ENCODE results near the gene KLF8. TPM values are rescaled to one million over a fixed set of nuclear protein-coding genes. Genes with fewer than 3 reads are reported as not detected.
A peak's percentile ranks its signal among the peaks of the same experiment; 100 is the strongest.

The KLF8 gene
- total and polyA plus RNA-seq, 2 of the 13 experiments (the other 11 are each of a cell fraction or from before 2014, with no cell fraction given): 0.03 TPM; not detected in 1

- ATAC-seq (peak; percentile 33; the same call in 1 of the 3 replicates), FAIRE-seq (peak; percentile 76), DNase-seq (ENCODE audit: low spot score) (peak; percentile 8)
- Histone ChIP-seq H3K36me3 (replicated peaks in 1 of 2; ENCODE audit: control insufficient read depth in 1 of 2, insufficient read depth in 2 of 2, low read length in 2 of 2) (no peaks in the 10 kb centered on the region), H3K4me1 (ENCODE audit: insufficient read depth, low read length) (no peaks in the 10 kb centered on the region), H3K9ac (ENCODE audit: insufficient read depth, low read depth, low read length) (no peak overlapping the region), H3K4me3 (replicated peaks in 1 of 3; ENCODE audit: insufficient read depth in 1 of 3, low read depth in 2 of 3, low read length in 3 of 3) (no peak overlapping the region), H4K20me1 (ENCODE audit: insufficient read depth, low read length) (no peaks in the 10 kb centered on the region), H3K9me3 (ENCODE audit: low read length) (no peaks in the 10 kb centered on the region), H3K27me3 (ENCODE audit: control insufficient read depth in 1 of 2, insufficient read depth in 2 of 2, low read length in 2 of 2) (no peaks in the 10 kb centered on the region), H3K4me2 (ENCODE audit: low read depth, low read length) (no peak overlapping the region), H3K79me2 (ENCODE audit: insufficient read depth, low read length) (no peaks in the 10 kb centered on the region), H3K27ac (ENCODE audit: extremely low read length, insufficient read depth, low read length) (no peak overlapping the region), H2AFZ (ENCODE audit: low read length) (no peak overlapping the region)
- POLR2A ChIA-PET: interaction anchor here (0.5 kb wide), 1 partner anchor 699 kb away, joined by 3 read pairs; no protein-coding TSS in a partner anchor
- in situ Hi-C loops (cut with HindIII; ENCODE audit: extremely low pct_ligation_motif_present, low pct_unique_long_range_greater_than_20kb): loop anchor here (25.0 kb wide), 1 partner anchor 456 kb away; the partner anchor contains the start of gene NBDY
- no TSS peak for BruUV-seq (replicated peaks)
- intact Hi-C loops (cut with micrococcal nuclease; ENCODE audit: unreplicated experiment): loop anchor here (1.0 kb wide), 1 partner anchor 452 kb away; no protein-coding TSS in a partner anchor
- CTCF ChIA-PET (ENCODE audit: low intra/inter-chr PET ratio, low total read pairs): interaction anchor here (1.8 to 2.1 kb wide), 2 partner anchors 445 to 452 kb away, joined by 7 to 9 read pairs; no protein-coding TSS in a partner anchor
- TF ChIP-seq SMC3 (IDR thresholded peaks at IDR 0.05; ENCODE audit: low read length): peak; percentile 56; the same call in 1 of the 2 replicates
- peak; percentile 65 for TF ChIP-seq STAG1 (CRISPR knock-in tag; IDR thresholded peaks at IDR 0.05)
- no peak for TF ChIP-seq ZFX (CRISPR knock-in tag; IDR thresholded peaks at IDR 0.05; ENCODE audit: low read depth)
- no peak for TF ChIP-seq KDM4B (CRISPR knock-in tag; IDR thresholded peaks at IDR 0.05)
- 0 out of 2 replicates have a peak, but pooled peaks have one; percentile 16 for TF ChIP-seq RAD21 (CRISPR knock-in tag; IDR thresholded peaks at IDR 0.05)
- no peak for TF ChIP-seq KLF9 (CRISPR knock-in tag; IDR thresholded peaks at IDR 0.05; ENCODE audit: low read depth)
- TF ChIP-seq, protein P1, sequence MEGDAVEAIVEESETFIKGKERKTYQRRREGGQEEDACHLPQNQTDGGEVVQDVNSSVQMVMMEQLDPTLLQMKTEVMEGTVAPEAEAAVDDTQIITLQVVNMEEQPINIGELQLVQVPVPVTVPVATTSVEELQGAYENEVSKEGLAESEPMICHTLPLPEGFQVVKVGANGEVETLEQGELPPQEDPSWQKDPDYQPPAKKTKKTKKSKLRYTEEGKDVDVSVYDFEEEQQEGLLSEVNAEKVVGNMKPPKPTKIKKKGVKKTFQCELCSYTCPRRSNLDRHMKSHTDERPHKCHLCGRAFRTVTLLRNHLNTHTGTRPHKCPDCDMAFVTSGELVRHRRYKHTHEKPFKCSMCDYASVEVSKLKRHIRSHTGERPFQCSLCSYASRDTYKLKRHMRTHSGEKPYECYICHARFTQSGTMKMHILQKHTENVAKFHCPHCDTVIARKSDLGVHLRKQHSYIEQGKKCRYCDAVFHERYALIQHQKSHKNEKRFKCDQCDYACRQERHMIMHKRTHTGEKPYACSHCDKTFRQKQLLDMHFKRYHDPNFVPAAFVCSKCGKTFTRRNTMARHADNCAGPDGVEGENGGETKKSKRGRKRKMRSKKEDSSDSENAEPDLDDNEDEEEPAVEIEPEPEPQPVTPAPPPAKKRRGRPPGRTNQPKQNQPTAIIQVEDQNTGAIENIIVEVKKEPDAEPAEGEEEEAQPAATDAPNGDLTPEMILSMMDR (CRISPR knock-in tag; IDR thresholded peaks at IDR 0.05): peak; percentile 55
These were observed 49.6 kb downstream of the KLF8 start for GRCh38 chrX:56281789-56282188.

DNA sequence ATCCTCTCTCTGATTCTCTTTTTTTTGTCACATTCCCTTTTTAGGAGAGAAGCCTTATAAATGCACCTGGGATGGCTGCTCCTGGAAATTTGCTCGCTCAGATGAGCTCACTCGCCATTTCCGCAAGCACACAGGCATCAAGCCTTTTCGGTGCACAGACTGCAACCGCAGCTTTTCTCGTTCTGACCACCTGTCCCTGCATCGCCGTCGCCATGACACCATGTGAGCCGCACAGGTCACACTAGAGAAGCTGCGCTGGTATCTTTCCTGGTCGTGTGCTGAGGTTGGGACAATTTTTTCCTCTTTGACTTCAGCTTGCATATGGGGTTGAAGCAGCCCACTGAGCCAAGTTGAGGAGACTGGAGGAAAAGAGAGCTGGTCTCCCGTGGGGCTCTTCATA is 52.1 kb downstream of the KLF8 start:
- Histone ChIP-seq H3K36me3 (replicated peaks in 1 of 2; ENCODE audit: control insufficient read depth in 1 of 2, insufficient read depth in 2 of 2, low read length in 2 of 2) (no peaks in the 10 kb centered on the region), H3K4me2 (ENCODE audit: low read depth, low read length) (no peak overlapping the region), H3K9me3 (ENCODE audit: low read length) (no peaks in the 10 kb centered on the region), H4K20me1 (ENCODE audit: insufficient read depth, low read length) (no peaks in the 10 kb centered on the region), H3K9ac (ENCODE audit: insufficient read depth, low read depth, low read length) (no peak overlapping the region), H3K27ac (ENCODE audit: extremely low read length, insufficient read depth, low read length) (no peak overlapping the region), H3K4me3 (replicated peaks in 1 of 3; ENCODE audit: insufficient read depth in 1 of 3, low read depth in 2 of 3, low read length in 3 of 3) (no peak overlapping the region), H3K4me1 (ENCODE audit: insufficient read depth, low read length) (no peaks in the 10 kb centered on the region), H3K79me2 (ENCODE audit: insufficient read depth, low read length) (no peaks in the 10 kb centered on the region), H3K27me3 (ENCODE audit: control insufficient read depth in 1 of 2, insufficient read depth in 2 of 2, low read length in 2 of 2) (no peaks in the 10 kb centered on the region), H2AFZ (ENCODE audit: low read length) (no peak overlapping the region)
- in situ Hi-C loops (cut with HindIII; ENCODE audit: extremely low pct_ligation_motif_present, low pct_unique_long_range_greater_than_20kb) (loop anchor here (25.0 kb wide), 1 partner anchor 453 kb away; the partner anchor contains the start of gene NBDY), intact Hi-C loops (cut with micrococcal nuclease; ENCODE audit: unreplicated experiment) (no loop called here)
- CTCF ChIA-PET (ENCODE audit: low intra/inter-chr PET ratio, low total read pairs): no interaction called here
- no TSS peak for BruUV-seq (replicated peaks)
- POLR2A ChIA-PET: no interaction called here
- DNase-seq (ENCODE audit: low spot score) (no peak), ATAC-seq (no peak), FAIRE-seq (no peak)
- 42% methylated on average over 10 of the region's 13 CpGs for WGBS (ENCODE audit: low lambda C conversion rate)
- TF ChIP-seq TAF15 (IDR thresholded peaks at IDR 0.05; ENCODE audit: low read depth, low read length, poor library complexity, severe bottlenecking): no peak

All from HepG2 (cell line).